Measurements from ENCODE around the gene MTR.

- no peak for TF ChIP-seq CTCF (IDR thresholded peaks at IDR 0.05)
- no peak for TF ChIP-seq POLR2A (IDR thresholded peaks at IDR 0.05)
Observed at GRCh38 chr1:236768601-236769000, 26.5 kb upstream of the MTR start.
